Smooth muscle cell (in vitro differentiated cells): ENCODE data around the gene LMBR1. TPM values are rescaled to one million over a fixed set of nuclear protein-coding genes. Genes with fewer than 3 reads are reported as not detected.
"Not testable (repeated sequence)": the region's sequence is repeated elsewhere in the genome, so short reads cannot be mapped to it uniquely, and the experiment has no call there.

Experiments
- DNase-seq: peaks from one replicate; lab custom pipeline; 2025; ENCODE audit not compliant: unreplicated experiment; lab: John Stamatoyannopoulos, UW
- H2AFZ ChIP-seq: fragments of 200-600 bp; sonication (generic); 2 replicates; pipeline ENCODE4 v1.6.0; 2016; ENCODE audit warnings: antibody characterized with exemption, low read depth, mild to moderate bottlenecking
- H3F3A ChIP-seq: fragments of 200-600 bp; sonication (generic); 2 replicates; pipeline ENCODE4 v1.6.0; 2017; ENCODE audit warnings: antibody characterized with exemption, low read depth
- H3K27ac ChIP-seq: fragments of 200-600 bp; sonication (generic); 2 replicates; pipeline ENCODE4 v1.5.1; 2016; ENCODE audit warnings: low read depth, mild to moderate bottlenecking
- H3K27me3 ChIP-seq: fragments of 200-600 bp; sonication (generic); 2 replicates; pipeline ENCODE4 v1.6.1; 2016; ENCODE audit warnings: low read depth, mild to moderate bottlenecking
- H3K36me3 ChIP-seq: fragments of 200-600 bp; sonication (generic); 2 replicates; pipeline ENCODE4 v1.5.1; 2016; ENCODE audit warnings: low read depth
- H3K4me1 ChIP-seq: fragments of 200-600 bp; sonication (generic); 2 replicates; pipeline ENCODE4 v1.5.1; 2016; ENCODE audit warnings: low read depth
- H3K4me2 ChIP-seq: fragments of 200-600 bp; sonication (generic); 2 replicates; pipeline ENCODE4 v1.6.0; 2016; ENCODE audit warnings: mild to moderate bottlenecking
- H3K4me3 ChIP-seq: fragments of 200-600 bp; sonication (generic); 2 replicates; pipeline ENCODE4 v1.5.1; 2016; ENCODE audit warnings: mild to moderate bottlenecking
- H3K79me2 ChIP-seq: fragments of 200-600 bp; sonication (generic); 2 replicates; pipeline ENCODE4 v1.6.0; 2016; ENCODE audit warnings: low read depth, mild to moderate bottlenecking
- H3K9ac ChIP-seq: fragments of 200-600 bp; sonication (generic); 2 replicates; pipeline ENCODE4 v1.6.0; 2016; ENCODE audit warnings: low read depth
- H3K9me3 ChIP-seq: fragments of 200-600 bp; sonication (generic); replicated peaks from 2 replicates; pipeline ENCODE4 v1.5.1; 2016; ENCODE audit warnings: low read depth
- H4K20me1 ChIP-seq: fragments of 200-600 bp; sonication (generic); 2 replicates; pipeline ENCODE4 v1.6.0; 2016; ENCODE audit warnings: low read depth
- WGBS: methylation state at CpG from one replicate; pipeline ENCODE4 v1.1.7; 2016; ENCODE audit warnings: low lambda C conversion rate; 5-methylcytosine and 5-hydroxymethylcytosine counted together
- polyA plus RNA-seq: library from polyadenylated mRNA; unstranded; fragments of >200 nt; fragmentation: Nextera tagmentation; extraction: Ambion mirVana; gene quantifications from 2 replicates; pipeline ENCODE4 v1.2.1, GENCODE V29; 2016
- total RNA-seq: library from RNA; depleted of rRNA; stranded (reverse); fragments of >200 nt; gene quantifications from 2 replicates; pipeline ENCODE4 v1.2.3, GENCODE V29; 2014
- TF ChIP-seq, protein P1 (sequence below): fragments of 200-600 bp; sonication (generic); IDR thresholded peaks from 2 replicates; pipeline ENCODE4 v1.5.1; 2017; ENCODE audit warnings: borderline replicate concordance, mild to moderate bottlenecking, antibody characterized with exemption; ENCODE audit not compliant: insufficient read depth, poor library complexity, severe bottlenecking

LMBR1 gene
- total and polyA plus RNA-seq, 2 experiments from 2014 or later = 9.7 to 30.3 TPM

DNA sequence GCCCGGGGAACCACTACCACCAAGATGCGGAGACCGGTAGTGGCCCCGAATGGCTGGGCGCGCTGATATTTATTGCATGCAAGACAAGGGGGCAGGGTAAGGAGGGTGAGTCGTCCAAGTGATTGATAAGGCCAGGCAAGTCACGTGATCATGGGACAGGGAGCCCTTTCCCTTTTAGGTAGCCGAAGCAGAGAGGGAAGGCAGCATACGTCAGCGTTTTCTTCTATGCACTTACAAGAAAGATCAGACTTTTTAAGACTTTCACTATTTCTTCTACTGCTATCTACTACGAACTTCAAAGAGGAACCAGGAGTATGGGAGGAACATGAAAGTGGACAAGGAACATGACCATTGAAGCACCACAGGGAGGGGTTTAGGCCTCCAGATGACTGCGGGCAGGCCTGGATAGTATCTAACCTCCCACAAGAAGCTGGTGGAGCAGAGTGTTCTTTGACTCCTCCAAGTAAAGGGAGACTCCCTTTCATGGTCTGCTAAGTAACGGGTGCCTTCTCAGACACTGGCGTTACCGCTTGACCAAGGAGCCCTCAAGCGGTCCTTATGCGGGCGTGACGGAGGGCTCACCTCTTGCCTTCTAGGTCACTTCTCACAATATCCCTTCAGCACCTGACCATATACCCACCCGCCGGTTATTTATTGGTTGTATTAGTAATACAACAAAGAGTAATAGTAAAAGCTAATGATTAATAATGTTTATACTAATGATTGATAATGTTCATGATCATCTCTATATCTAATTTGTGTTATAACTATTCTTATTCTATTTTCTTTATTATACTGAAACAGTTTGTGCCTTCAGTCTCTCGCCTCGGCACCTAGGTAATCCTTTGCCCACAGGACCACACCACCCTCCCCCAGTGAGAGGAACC lies 27.7 kb upstream of the LMBR1 start:
- not testable (repeated sequence) for DNase-seq, H3K27me3 ChIP-seq, H3K4me1 ChIP-seq, H3K4me2 ChIP-seq, H3K9ac ChIP-seq, H3K79me2 ChIP-seq, H4K20me1 ChIP-seq, H3K4me3 ChIP-seq, H3K36me3 ChIP-seq, H3K27ac ChIP-seq, H2AFZ ChIP-seq, H3F3A ChIP-seq, H3K9me3 ChIP-seq
- WGBS = 79% methylated on average over 24 of the region's 24 CpGs

DNA sequence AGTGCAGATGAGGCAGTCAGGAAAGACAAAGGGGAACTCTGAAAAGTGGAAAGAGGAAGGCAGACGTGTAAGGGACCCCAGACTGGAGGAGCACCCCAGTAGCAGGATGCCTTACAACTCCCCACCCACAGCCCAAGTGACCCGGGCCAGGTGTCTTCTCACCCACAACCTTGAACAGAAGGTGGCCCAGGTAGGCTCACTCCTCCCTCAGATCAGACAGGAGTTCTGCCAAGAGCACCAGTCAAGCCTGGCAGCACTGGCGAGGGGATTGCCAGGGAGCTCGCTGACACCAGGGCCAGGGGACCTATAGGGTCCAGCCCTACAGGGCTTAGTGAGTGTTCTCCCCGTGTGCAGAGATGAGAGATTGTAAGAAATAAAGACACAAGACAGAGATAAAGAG lies 27.1 kb upstream of the LMBR1 start:
- Histone ChIP-seq H3K4me1 (no peaks in the 10 kb centered on the region), H2AFZ (no peak overlapping the region), H3K36me3 (no peaks in the 10 kb centered on the region), H3K27me3 (no peaks in the 10 kb centered on the region), H3K9ac (no peak overlapping the region), H3K4me2 (no peak overlapping the region), H3F3A (no peaks in the 10 kb centered on the region), H3K79me2 (no peaks in the 10 kb centered on the region), H3K4me3 (no peak overlapping the region), H3K27ac (no peak overlapping the region), H4K20me1 (no peaks in the 10 kb centered on the region), H3K9me3 (no peaks in the 10 kb centered on the region)
- 73% methylated on average over 5 of the region's 5 CpGs for WGBS
- TF ChIP-seq, protein P1, sequence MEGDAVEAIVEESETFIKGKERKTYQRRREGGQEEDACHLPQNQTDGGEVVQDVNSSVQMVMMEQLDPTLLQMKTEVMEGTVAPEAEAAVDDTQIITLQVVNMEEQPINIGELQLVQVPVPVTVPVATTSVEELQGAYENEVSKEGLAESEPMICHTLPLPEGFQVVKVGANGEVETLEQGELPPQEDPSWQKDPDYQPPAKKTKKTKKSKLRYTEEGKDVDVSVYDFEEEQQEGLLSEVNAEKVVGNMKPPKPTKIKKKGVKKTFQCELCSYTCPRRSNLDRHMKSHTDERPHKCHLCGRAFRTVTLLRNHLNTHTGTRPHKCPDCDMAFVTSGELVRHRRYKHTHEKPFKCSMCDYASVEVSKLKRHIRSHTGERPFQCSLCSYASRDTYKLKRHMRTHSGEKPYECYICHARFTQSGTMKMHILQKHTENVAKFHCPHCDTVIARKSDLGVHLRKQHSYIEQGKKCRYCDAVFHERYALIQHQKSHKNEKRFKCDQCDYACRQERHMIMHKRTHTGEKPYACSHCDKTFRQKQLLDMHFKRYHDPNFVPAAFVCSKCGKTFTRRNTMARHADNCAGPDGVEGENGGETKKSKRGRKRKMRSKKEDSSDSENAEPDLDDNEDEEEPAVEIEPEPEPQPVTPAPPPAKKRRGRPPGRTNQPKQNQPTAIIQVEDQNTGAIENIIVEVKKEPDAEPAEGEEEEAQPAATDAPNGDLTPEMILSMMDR = no peak
- no peak for DNase-seq

DNA sequence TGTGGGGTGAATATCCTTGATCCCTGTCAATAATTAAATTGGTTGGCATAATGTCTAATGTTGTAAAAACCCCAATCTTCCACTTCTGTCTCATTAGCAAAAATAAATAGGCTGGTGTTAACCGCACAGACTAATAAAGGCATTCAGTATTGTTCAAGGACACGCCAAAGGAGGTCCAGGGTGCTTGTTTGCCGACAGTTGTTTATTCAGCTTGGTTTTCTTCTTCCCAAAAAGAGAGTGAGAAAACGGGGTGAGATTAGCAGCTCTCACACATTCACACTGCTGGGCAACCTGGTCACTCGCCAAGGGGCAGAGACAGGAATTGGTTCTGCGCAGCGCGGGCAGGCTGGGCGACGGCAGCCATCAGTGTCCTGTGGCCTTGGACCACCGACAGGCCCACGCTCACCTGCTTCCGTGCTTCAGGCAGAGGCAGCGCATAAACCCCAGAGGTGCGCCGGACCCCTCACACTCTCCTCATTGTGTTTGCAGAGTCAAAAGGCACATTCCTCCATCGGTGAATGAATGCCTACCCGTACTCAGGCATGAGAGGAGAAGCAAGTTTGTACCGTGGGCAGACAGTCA lies 26.2 kb upstream of the LMBR1 start:
- TF ChIP-seq, protein P1 = no peak
- H3K9me3 ChIP-seq = no peaks in the 10 kb centered on the region
- WGBS = 88% methylated on average over 19 of the region's 19 CpGs
- no peaks in the 10 kb centered on the region for H3K36me3 ChIP-seq
- H3K4me3 ChIP-seq = no peak overlapping the region
- H3K9ac ChIP-seq = no peak overlapping the region
- H3K4me2 ChIP-seq = no peak overlapping the region
- no peaks in the 10 kb centered on the region for H3K79me2 ChIP-seq
- H3F3A ChIP-seq = no peaks in the 10 kb centered on the region
- DNase-seq = no peak
- H3K27ac ChIP-seq = no peak overlapping the region
- H3K27me3 ChIP-seq = no peaks in the 10 kb centered on the region
- H4K20me1 ChIP-seq = no peaks in the 10 kb centered on the region
- no peak overlapping the region for H2AFZ ChIP-seq
- no peaks in the 10 kb centered on the region for H3K4me1 ChIP-seq

DNA sequence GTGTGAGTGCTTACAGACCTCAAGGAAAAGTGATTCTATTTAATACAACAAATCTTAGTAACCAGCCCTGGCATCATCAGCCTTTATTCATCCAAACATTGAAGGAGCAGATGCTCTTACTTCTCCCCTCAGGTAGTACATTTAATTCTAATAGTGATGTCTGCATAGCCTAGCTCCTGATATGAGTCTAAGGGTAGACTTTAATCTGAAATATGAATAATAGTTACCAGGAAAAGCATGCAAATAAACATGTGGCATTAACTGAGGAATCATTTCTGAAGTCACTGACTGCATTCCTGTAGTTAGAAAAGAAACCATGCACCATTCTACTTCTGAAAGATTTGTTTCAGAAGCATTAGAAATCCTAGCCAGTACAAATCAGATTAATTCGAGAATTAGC lies 25.7 kb upstream of the LMBR1 start:
- H2AFZ ChIP-seq = no peak overlapping the region
- H4K20me1 ChIP-seq = no peaks in the 10 kb centered on the region
- H3K9ac ChIP-seq = no peak overlapping the region
- no peak for DNase-seq
- no peaks in the 10 kb centered on the region for H3K4me1 ChIP-seq
- TF ChIP-seq, protein P1 = no peak
- no peaks in the 10 kb centered on the region for H3K36me3 ChIP-seq
- no peak overlapping the region for H3K27ac ChIP-seq
- no peaks in the 10 kb centered on the region for H3K79me2 ChIP-seq
- H3K27me3 ChIP-seq = no peaks in the 10 kb centered on the region
- 75% methylated on average over 1 of the region's 1 CpG for WGBS
- no peak overlapping the region for H3K4me2 ChIP-seq
- no peaks in the 10 kb centered on the region for H3K9me3 ChIP-seq
- H3K4me3 ChIP-seq = no peak overlapping the region
- H3F3A ChIP-seq = no peaks in the 10 kb centered on the region

DNA sequence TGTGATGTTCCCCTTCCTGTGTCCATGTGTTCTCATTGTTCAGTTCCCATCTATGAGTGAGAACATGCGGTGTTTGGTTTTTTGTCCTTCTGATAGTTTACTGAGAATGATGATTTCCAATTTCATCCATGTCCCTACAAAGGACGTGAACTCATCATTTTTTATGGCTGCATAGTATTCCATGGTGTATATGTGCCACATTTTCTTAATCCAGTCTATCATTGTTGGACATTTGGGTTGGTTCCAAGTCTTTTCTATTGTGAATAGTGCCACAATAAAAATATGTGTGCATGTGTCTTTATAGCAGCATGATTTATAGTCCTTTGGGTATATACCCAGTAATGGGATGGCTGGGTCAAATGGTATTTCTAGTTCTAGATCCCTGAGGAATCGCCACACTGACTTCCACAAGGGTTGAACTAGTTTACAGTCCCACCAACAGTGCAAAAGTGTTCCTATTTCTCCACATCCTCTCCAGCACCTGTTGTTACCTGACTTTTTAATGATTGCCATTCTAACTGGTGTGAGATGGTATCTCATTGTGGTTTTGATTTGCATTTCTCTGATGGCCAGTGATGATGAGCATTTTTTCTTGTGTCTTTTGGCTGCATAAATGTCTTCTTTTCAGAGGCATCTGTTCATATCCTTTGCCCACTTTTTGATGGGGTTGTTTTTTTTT lies 16.7 kb upstream of the LMBR1 start:
- not testable (repeated sequence) for H3K4me1 ChIP-seq, H3K9me3 ChIP-seq, H2AFZ ChIP-seq, H3K79me2 ChIP-seq, H3F3A ChIP-seq, H3K27ac ChIP-seq, H3K36me3 ChIP-seq, H4K20me1 ChIP-seq, H3K9ac ChIP-seq, H3K27me3 ChIP-seq, DNase-seq, H3K4me3 ChIP-seq, H3K4me2 ChIP-seq
- WGBS = 88% methylated on average over 3 of the region's 3 CpGs
